ENCODE results near the gene TTLL10. TPM values are rescaled to one million over a fixed set of nuclear protein-coding genes. Genes with fewer than 3 reads are reported as not detected.

TTLL10 gene, protein sequence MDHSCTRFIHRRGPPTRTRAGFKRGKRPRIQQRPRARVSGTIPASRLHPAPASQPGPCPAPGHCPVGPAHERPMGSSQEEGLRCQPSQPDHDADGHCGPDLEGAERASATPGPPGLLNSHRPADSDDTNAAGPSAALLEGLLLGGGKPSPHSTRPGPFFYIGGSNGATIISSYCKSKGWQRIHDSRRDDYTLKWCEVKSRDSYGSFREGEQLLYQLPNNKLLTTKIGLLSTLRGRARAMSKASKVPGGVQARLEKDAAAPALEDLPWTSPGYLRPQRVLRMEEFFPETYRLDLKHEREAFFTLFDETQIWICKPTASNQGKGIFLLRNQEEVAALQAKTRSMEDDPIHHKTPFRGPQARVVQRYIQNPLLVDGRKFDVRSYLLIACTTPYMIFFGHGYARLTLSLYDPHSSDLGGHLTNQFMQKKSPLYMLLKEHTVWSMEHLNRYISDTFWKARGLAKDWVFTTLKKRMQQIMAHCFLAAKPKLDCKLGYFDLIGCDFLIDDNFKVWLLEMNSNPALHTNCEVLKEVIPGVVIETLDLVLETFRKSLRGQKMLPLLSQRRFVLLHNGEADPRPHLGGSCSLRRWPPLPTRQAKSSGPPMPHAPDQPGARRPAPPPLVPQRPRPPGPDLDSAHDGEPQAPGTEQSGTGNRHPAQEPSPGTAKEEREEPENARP
- not detected in 2 replicates for total RNA-seq (2014; rRNA removed; shearing (Covaris generic))

DNA sequence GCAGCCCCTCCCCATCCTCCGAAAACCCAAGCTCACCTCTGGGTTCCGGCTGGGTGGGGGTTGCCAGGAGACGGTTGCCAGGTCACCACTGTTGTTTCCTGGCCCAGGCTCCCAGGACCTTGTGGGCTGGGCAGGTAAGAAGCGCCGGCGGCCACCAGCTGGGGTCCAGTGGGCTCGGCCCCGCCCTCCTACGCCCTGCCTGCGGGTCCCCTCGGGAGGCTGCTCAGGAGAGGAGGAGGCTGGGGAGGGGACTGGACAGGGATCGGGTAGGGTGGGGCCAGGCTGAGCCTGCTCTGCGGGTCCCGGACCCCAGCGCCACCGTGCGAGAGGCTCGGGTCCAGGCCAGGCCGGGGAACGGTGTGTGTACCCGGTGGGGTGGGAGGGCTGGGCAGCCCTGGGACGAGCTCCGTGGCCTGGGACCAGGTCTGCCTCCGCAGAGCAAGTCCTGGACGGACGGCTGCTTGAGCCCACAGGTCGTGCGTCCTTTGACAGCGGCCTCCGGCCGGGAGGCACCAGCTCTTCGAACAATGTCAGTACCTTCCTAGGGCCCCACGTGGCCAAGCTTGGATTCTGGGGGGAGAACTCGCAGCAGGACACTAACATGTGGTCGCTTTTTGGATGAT is at the start of gene TTLL10:
Gene TTLL10, plus strand, starts transcription at position 88 of the 623 bp plus-strand sequence. CDS start 5,336 bp downstream, outside the sequence.
- in situ Hi-C loops (cut with HindIII; ENCODE audit: low sequenced_read_pairs), result loop anchor here (5.0 kb wide), 1 partner anchor 47 kb away; no protein-coding TSS in a partner anchor
- DNase-seq (ENCODE audit: low spot score), result no peak

DNA sequence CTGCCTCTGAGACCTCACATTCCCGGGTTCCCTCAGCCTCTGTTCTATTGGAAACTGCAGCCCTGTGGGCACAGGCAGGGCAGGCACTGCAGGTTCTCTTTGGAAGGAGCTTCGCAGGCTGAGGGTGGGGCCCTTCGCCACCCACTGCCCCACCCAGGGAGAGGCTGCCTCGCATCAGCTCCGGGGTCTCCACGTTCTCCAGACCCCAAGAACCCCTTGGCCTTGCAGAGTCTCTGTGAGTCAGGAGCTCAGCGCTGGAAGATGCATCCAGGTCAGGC is 49.2 kb upstream of the TTLL10 start:
- no peak for DNase-seq (ENCODE audit: low spot score)
- in situ Hi-C loops (cut with HindIII; ENCODE audit: low sequenced_read_pairs), result no loop called here

DNA sequence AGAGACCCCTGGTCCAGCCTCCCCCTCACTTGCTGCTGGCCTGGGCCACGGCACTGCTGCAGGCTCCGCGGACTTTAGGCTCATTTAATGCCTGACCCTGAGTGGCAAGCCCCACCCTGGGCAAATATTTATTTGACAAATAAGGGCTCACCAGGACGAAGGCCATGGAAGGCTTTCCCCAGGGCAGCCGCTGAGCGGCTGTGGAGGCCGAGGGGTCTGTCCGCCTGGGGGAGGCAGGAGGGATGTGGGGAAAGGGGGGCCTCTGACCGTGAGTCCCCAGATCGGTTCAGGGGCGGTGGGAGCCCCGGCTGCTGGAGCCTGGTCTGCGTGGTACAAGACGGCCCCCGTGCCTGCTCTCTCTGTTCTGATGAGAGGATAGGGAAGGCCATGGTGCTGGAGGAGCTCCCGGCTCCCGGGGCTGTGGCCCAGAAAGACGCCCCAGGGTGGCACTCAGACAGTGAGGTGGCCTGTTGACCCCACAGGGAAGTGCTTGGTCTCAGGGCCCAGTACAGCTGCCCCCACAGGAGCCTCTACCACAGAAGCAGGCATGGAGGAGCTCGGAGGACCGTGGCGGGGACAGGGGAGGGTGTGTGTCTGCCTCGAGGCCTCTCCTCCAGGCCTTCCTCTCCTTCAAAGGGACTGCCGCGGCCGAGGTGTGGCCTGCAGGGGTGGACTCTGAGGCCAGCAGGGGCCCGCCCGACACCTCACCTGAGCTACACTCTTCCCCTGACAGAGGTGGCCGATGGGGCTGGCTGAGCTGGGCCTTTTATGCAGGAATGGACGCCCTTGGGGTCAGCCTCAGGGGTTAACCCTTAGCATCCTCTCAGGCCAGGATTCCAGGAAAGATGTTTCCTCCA is 48.7 kb upstream of the TTLL10 start:
- in situ Hi-C loops (cut with HindIII; ENCODE audit: low sequenced_read_pairs), result loop anchor here (5.0 kb wide), 1 partner anchor 47 kb away; the partner anchor contains the start of gene TTLL10
- no peak for DNase-seq (ENCODE audit: low spot score)

DNA sequence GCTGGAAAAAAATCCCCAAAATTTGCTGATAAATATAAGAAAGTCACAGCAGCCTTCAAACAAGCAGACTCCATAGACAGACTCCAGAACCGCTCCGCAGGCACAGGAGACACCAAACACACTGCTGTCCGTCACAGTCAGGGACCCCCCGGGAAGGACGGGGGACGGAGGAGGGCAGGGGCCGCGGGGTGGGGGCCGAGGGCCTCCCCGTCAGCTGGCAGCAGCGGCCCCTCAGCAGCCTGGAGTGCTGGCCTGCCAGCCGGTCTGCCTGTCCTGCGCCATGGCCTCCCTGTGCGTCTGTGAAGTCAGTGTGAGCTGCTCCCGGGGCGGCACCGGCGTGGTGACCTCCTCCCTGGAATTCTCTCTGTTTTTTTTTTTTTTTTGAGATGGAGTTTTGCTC is 47.7 kb upstream of the TTLL10 start:
- DNase-seq (ENCODE audit: low spot score), result no peak
- in situ Hi-C loops (cut with HindIII; ENCODE audit: low sequenced_read_pairs), result loop anchor here (5.0 kb wide), 1 partner anchor 46 kb away; the partner anchor contains the start of gene TTLL10

DNA sequence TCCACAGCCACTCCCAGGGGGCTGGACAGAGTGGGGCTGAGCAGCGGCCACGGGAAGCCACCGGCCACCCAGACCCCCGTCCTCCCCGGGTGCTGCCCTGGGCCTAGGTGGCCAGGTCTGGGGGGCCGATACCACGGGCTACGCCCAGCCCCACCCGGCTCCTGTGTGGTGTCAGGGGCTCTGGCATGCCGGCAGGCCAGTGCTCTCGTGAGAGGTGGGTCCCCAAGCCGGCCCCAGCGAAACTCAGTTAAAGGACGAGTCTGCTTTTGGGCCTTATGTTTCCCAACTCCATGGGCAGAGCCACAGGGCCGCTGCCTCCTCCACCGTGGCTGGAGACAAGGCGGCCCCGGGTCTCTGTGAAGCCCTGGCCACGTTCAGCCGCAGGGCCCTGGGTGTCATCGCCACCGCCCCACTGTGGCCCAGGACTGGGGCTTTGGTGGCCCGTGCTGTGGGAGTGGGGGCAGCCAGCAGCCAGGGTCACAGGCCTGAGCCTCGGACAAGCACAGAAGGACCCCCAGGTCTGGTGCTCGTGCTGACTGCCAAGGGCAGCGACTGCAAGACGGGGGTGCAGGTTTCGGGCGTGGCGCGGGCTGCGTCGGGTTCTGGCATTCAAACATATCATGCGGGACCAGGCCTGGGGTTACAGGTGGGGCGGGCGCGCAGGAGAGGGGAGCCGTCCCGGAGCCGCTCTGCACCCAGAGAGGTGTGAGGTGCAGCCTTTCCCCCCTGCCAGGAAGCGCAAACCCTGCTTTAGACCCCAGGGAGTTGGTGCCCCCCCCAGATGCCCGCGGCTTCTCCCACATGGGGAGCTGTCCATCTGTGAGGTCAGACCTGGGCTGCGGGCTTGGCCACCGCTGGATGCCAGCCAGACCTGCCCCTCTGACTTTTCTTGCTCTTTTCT is 45.9 kb upstream of the TTLL10 start:
- in situ Hi-C loops (cut with HindIII; ENCODE audit: low sequenced_read_pairs), result loop anchor here (5.0 kb wide), 1 partner anchor 44 kb away; the partner anchor contains the start of gene TTLL10
- DNase-seq (ENCODE audit: low spot score), result no peak

DNA sequence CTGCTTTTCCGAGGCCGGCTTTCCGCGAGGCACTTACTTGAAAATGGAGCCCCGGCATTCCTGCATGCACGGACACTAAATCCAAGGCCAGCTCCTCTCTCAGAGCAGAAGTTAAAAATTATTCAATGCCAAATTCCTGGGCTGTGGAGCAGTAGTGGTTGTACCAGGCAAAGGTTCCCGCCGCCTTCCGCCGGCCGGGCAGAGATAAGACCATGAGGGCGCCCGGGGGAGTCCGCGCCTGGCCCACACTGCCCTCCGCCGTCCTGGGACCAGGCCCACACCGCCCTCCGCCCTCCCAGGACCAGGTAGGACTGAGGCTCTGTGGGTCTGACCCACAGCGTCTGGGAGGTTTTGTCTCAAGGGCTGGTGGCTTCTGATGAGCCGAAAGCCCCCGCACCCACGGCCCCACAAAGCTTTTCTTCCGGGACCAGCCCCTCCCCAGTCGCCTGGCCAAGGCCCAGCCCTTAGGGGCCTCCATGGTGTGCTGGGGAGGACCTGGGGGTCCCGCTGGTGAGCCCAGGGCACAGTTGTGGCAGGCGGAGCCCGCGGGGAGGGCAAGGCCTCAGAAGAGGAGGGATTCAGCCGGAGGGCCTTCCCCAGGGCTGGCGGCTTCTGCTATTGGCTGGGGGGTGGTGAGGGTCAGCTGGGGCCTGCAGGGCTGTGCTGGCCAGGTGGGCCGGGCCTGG is 45.1 kb upstream of the TTLL10 start:
- in situ Hi-C loops (cut with HindIII; ENCODE audit: low sequenced_read_pairs), result loop anchor here (5.0 kb wide), 1 partner anchor 44 kb away; the partner anchor contains the start of gene TTLL10
- DNase-seq (ENCODE audit: low spot score), result no peak

DNA sequence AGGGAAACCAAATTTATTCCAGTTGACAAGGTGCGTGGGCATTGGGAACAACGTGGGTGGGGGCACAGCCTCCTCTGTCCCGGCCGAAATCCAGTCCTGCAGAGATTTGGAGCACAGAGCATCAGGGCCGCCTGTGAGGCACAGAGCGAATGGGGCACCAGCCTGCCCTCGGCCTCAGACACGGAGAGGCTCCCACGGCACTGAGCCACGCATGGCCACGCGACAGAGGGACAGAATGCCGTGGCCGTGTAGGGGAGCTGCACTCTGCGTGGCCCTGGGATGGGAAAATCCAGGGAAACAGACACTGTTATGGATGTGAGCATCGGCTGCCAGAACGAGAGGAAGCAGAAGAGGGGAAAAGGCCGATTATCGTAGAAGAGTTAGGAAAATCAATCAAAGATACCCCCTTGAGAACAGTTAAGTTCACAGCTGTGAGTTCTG is 44.3 kb upstream of the TTLL10 start:
- in situ Hi-C loops (cut with HindIII; ENCODE audit: low sequenced_read_pairs), result loop anchor here (5.0 kb wide), 1 partner anchor 43 kb away; the partner anchor contains the start of gene TTLL10
- no peak for DNase-seq (ENCODE audit: low spot score)

DNA sequence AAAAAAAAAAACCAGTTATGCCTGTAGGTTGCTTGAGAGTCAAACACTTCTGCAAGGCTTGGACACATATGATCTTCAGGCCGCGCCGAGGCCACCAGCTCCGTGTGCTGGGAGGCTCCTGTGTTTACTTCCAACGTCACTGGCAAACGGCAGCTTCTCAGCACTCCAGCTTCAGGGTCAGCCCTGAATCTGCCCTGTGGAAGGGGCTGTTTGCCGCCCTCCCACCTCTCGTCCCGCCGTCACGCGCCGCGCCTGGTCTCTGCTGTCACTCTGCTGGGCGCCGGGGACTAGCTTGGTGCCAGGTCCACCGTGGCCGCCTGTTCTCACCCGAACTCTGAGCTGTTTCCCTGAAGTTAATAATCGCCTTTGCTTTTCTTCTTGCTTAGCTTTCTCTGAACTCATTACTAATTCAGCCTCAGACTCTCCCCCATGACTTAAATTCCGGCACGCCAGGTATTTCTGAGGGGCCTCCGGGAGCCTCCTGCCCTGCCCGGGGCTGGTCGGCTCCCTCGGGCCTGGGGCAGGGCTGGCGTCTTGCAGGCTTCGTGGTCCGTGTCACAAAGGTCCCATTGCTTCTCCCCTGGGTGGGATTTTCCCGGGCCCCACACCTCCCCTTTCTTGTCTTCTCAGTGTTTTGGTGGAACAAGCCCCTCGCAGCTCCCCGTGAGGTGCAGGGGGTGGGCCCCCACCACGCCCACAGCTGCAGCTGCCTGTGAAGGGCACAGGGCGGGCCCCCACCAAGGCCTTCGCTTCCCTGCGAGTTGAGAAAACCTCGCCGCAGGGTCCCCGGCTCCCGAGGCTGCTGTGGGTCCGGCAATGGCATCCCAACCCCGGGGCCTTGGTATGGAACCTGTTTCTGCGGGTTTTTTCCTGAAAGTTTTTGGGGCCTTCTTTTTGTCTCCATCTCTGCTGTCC is 43.2 kb upstream of the TTLL10 start:
- in situ Hi-C loops (cut with HindIII; ENCODE audit: low sequenced_read_pairs), result no loop called here
- DNase-seq (ENCODE audit: low spot score), result no peak

DNA sequence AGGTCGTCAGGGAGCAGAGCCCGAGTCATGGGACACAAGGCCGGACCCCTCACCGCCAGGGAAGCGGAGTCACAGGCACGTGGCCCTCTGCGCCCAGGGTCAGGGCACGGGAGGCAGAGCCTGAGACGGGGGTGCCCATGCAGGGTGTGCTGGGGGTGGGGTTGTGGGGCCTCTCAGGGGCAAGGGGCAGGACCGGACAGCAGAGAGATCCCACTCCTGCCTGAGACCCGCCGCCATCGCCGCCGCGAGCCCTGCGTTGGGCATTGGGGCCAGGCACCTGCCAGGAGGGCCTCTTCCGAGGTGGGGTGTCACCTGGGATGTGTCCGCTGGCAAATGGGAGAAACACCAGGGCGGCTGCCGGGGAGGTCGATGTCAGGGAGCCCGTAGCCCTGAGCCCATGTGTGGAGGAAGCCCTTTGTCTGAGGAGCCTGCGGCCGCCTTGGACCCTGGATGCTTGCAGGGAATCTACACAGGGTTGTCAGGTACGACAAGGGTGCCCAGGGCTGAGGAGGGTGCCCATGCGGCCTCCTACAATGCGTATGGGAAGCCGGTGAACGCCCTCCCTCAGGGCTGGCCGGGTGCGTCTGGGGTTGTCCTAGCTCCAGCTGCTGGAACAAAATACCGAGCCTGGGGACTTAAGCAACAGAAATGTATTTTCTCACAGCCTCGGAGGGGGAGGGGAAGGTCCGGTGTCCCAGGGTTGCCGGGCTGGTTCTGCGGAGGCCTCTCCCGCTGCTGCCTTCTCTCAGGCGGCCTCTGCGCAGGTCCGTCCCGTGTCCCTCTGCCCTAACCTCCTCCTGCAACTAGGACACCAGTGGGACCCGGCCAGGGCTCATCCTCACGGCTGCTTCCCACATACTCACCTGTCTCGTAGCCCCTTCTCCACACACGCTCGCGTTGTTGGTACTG is 41.4 kb upstream of the TTLL10 start:
- in situ Hi-C loops (cut with HindIII; ENCODE audit: low sequenced_read_pairs), result no loop called here
- no peak for DNase-seq (ENCODE audit: low spot score)

DNA sequence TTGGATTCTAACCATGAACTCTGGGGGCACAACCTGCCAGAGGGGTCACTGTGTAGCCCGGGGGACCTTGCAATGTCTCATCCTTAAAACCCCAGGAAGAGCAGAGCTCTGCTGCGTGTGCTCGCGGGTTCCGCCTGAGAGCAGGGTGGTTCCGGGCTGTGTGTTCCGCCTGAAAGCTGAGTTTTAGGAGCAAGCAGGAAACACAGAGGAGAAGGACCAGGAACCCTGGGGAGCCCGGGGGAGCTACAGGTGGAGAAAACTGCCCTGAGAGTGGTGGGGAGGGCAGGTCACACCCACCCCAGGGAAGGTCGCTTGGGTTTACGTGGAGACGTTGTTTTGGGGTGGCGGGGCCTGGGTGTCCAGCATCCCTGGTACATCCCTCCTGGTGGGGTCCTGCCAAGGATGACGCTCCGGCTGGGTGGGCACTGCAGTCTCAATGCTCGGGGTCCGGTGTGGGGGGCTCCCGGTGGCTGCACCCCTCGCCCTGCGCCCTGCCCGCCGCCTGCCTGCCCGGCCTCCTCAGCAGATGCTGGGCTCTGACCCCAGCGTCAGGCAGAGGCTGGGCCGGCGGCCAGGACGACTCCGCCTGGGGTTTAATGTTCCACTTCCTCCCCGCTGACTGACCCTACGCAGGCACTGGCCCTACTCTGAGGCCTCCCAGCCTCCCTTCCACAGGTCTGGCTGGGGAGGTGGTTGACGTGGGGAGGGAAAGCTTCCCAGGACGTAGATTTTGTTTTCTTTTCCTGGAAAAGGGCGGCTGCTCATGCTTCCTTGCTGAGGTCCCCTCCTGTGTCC is 40.5 kb upstream of the TTLL10 start:
- in situ Hi-C loops (cut with HindIII; ENCODE audit: low sequenced_read_pairs), result no loop called here

DNA sequence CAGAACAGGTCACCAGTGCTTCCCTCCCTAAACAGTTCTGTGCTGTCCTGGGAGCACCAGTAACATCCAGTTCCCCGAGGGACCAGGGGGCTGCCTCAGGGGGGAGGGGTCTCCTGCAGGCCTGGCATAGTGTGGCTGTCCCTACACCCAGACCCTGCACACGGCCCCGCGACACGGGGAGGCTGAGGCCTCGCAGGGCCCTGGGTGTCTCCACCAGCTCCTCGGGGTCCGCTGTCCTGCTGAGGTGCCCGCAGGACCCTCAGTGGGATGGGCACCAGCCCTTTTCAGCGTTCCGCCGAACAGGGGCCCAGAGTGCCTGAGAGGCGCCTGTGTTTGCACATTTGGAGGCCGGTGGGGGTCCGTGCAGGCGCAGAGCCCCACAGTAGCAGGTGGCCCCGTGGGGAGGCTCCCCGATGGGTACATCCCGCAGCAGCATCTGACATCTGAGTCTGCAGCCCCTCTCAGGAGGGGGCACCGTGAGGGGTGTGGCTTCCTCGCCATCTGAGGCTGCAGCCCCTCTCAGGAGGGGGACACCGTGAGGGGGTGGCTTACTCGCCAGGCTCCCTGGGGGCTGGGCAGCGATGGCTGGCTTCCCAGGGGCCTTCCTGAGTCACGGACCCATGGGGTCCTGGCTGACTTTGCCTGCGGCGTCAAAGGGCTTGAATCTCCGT is 39.2 kb upstream of the TTLL10 start:
- DNase-seq (ENCODE audit: low spot score), result no peak
- in situ Hi-C loops (cut with HindIII; ENCODE audit: low sequenced_read_pairs), result no loop called here

More for the DNA sequence above, 40.5 kb upstream of the TTLL10 start:
- DNase-seq (ENCODE audit: low spot score), result no peak

DNA sequence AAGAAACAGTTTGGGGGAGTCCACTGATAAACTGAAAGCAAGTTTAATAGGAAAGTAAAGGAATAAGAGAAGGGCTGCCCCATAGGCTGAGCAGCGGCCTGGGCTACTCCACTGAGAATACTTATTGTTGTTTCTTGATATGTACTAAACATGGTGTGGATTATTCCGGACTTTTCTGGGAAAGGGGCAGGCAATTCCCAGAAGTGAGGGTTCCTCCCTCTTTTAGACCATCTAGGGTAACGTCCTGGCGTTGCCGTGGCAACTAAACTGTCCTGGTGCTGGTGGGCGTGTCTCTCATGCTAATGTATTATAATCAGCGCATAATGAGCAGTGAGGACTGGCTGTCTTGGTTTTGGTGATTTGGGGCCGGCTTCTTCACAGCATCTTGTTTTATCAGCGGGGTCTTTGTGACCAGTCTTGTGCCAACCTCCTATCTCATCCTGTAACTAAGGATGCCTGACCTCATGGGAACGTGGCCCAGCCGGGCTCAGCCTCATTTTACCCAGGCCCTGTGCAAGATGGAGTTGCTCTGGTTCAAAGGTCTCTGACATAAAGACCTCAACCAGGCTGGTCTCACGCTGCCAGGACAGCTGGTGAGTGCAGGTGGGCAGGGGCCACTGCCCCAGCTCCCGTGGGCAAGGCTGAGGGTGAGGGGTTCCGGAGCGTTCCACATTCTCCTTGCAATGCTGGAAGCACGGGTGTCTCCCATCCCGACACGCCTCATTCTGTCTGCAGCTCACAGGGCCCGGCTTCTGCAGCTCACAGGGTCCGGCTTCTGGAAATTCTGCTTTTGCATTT is 38.1 kb upstream of the TTLL10 start:
- no peak for DNase-seq (ENCODE audit: low spot score)
- in situ Hi-C loops (cut with HindIII; ENCODE audit: low sequenced_read_pairs), result no loop called here

DNA sequence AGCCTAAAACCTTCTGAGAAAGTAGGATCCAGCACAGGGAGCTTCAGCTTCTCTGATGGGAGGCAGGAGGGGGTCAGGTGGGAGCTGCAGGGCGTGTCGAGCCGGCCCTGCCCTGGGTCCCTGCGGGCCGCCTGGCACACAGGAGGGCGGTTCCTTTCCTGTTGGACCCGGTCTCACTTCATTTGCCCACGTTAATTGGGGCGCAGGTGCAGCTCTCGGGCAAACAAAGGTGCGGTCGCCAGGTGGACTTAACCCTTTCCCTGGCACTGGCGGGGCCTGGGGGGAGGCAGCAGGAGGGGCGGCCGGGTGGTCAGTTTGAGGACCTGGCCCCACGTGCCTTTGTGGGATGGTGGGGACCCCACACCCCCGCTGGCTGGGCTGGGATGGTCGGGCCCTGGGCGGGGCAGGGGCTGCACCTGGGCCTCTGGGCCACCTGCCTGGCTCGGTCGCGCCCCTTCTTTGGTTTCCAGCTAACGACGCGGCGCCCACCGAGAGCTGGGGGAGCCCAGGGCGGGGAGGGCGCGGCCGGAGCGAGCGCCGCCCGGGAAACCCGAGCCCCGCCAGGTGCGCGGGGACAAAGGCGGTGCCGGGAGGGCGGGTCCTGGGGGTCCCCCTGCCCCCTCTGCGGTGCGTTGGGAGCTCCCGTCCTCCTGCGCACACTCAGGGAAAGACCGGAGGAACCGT is 37.0 kb upstream of the TTLL10 start:
- in situ Hi-C loops (cut with HindIII; ENCODE audit: low sequenced_read_pairs), result no loop called here
- DNase-seq (ENCODE audit: low spot score), result no peak

All from G401 (cell line).